ENCODE data around the gene PTPRH.
"Not testable (repeated sequence)": the region's sequence is repeated elsewhere in the genome, so short reads cannot be mapped to it uniquely, and the experiment has no call there.

The PTPRH gene

GRCh38 chr19:55158848-55159749 lies 50.2 kb downstream of the PTPRH start:
- TF ChIP-seq CTCF (IDR thresholded peaks at IDR 0.05; ENCODE audit: low read depth, low read length, missing control alignments) = no peak
- in situ Hi-C loops (cut with HindIII; ENCODE audit: low pct_ligation_motif_present, low sequenced_read_pairs) = no loop called here
- DNase-seq = peak; percentile 12
- Histone ChIP-seq H3K27me3 (replicated peaks) (peaks cover 14% of the 10 kb centered on the region), H3K27ac (no peak overlapping the region), H3K4me3 (ENCODE audit: low read depth, low read length) (no peak overlapping the region), H3K36me3 (replicated peaks) (no peaks in the 10 kb centered on the region)

DNA sequence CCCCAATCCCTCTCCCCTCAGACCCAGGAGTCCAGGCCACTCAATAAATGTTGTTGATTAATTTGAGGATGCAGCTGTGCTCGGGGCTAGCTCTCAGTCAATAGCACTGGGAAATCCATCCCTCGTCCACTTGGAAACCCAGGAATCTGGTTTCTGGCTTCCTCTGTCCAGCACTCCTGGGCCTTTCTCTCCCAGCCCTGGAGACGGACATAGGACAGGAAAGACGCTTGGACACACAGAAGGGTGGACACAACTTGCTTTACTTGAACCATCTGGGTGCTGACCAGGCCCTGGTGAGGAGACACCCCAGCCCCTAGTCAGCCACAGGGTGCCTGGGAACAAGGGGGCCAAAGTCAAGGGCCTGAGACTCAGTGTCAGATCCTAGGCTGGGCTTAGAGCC lies 50.9 kb downstream of the PTPRH start:
- H3K36me3 ChIP-seq (replicated peaks) = no peaks in the 10 kb centered on the region
- DNase-seq = no peak
- in situ Hi-C loops (cut with HindIII; ENCODE audit: low pct_ligation_motif_present, low sequenced_read_pairs) = no loop called here
- peaks cover 14% of the 10 kb centered on the region for H3K27me3 ChIP-seq (replicated peaks)
- no peak overlapping the region for H3K27ac ChIP-seq
- TF ChIP-seq CTCF (IDR thresholded peaks at IDR 0.05; ENCODE audit: low read depth, low read length, missing control alignments) = no peak
- H3K4me3 ChIP-seq (ENCODE audit: low read depth, low read length) = no peak overlapping the region

DNA sequence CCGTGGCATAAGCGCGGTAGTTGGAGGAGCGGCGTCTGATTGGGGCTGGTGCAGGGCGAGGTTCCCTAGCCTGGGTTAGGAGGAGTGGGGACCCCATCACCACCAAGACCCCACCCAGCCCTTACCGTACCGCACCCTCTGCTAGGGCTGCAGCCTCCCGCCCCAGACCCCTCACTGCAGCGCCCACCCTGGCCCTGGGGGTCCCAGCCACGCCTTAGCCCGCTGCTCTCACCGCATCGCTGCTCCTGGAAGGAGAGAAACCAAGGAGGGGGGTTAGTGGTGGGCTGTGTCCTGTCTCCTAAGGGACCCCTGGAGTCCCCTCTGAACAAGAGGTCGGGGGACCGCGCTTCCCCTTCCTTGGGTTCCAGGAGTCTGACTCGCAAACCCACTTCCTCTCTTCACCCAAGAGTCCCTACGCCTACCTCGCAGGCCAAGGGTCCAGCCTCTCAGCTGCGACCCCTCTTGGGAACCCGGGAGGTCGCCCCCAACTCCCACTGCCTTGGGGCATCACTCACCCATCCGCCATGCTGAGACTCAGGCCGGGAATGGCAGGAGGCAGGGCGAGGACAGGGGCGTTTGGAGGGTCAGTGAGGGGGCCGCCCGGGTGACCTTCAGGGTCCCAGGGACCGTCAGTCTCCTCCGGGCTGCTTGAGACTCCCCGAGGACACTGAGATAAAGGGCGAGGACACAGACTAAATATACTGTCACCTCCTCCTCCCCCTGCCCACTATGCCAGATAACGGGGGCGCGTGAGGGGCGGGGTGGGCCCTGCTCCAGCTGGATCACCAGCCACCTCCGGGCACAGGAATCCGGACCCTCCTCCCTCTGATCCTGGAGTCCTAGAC lies 52.0 kb downstream of the PTPRH start, which contains the start of gene TNNI3:
TNNI3 (minus strand) TSS at position 669 of the 845 bp plus-strand sequence; CDS start at position 526, 143 bp downstream.
- H3K36me3 ChIP-seq (replicated peaks) = no peaks in the 10 kb centered on the region
- H3K27ac ChIP-seq = no peak within 1 kb of the TSS
- peaks cover 13% of the 10 kb centered on the region for H3K27me3 ChIP-seq (replicated peaks)
- no peak for TF ChIP-seq CTCF (IDR thresholded peaks at IDR 0.05; ENCODE audit: low read depth, low read length, missing control alignments)
- no peak for DNase-seq
- no peak within 1 kb of the TSS for H3K4me3 ChIP-seq (ENCODE audit: low read depth, low read length)
- in situ Hi-C loops (cut with HindIII; ENCODE audit: low pct_ligation_motif_present, low sequenced_read_pairs) = no loop called here

GRCh38 chr19:55156202-55157063 lies 52.9 kb downstream of the PTPRH start:
- DNase-seq = peak; percentile 50
- Histone ChIP-seq H3K36me3 (replicated peaks) (no peaks in the 10 kb centered on the region), H3K4me3 (ENCODE audit: low read depth, low read length) (no peak overlapping the region), H3K27me3 (replicated peaks) (peaks cover 5% of the 10 kb centered on the region), H3K27ac (no peak overlapping the region)
- no peak for TF ChIP-seq CTCF (IDR thresholded peaks at IDR 0.05; ENCODE audit: low read depth, low read length, missing control alignments)
- in situ Hi-C loops (cut with HindIII; ENCODE audit: low pct_ligation_motif_present, low sequenced_read_pairs) = no loop called here

DNA sequence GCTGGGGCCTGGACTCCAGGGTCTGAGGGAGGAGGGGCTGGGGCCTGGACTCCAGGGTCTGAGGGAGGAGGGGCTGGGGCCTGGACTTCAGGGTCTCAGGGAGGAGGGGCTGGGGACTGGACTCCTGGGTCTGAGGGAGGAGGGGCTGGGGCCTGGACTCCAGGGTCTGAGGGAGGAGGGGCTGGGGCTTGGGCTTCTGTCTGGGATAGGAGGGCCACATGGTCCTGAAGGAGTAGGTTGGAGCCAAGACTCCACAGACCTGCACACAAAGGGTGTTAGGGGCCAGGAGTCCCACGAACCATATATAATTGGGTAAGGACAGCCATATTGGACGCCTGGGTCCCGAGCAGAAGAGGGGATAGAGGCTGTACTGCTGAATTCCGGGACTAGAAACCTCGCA lies 53.5 kb downstream of the PTPRH start:
- H3K27ac ChIP-seq; H3K36me3 ChIP-seq (replicated peaks); DNase-seq; H3K4me3 ChIP-seq (ENCODE audit: low read depth, low read length); in situ Hi-C loops (cut with HindIII; ENCODE audit: low pct_ligation_motif_present, low sequenced_read_pairs); H3K27me3 ChIP-seq (replicated peaks): not testable (repeated sequence)

All from brain microvascular endothelial cell (primary cell).